HG03558 (cell line): Measurements from ENCODE around the gene NUAK1.

Experiments used
- ATAC-seq: cut with Tn5 transposase; IDR thresholded peaks from one replicate; pipeline ENCODE4 v1.9.1; 2021; ENCODE audit warnings: moderate number of reproducible peaks; ENCODE audit not compliant: unreplicated experiment; ENCODE audit errors: extremely low read depth

Gene NUAK1

GRCh38 chr12:106088811-106089485 is 49.8 kb downstream of the NUAK1 start:
- no peak for ATAC-seq

GRCh38 chr12:106088246-106088808 is 50.4 kb downstream of the NUAK1 start:
- ATAC-seq: no peak

GRCh38 chr12:106086696-106087095 is 52.1 kb downstream of the NUAK1 start:
- no peak for ATAC-seq

- ATAC-seq: no peak
These were observed 53.5 kb downstream of the NUAK1 start for GRCh38 chr12:106085213-106085612.

GRCh38 chr12:106084759-106085158 is 54.0 kb downstream of the NUAK1 start:
- ATAC-seq: no peak

GRCh38 chr12:106084014-106084671 is 54.6 kb downstream of the NUAK1 start:
- no peak for ATAC-seq

- no peak for ATAC-seq
These were observed 56.3 kb downstream of the NUAK1 start for GRCh38 chr12:106082216-106083175.

GRCh38 chr12:106081606-106082005 is 57.1 kb downstream of the NUAK1 start:
- ATAC-seq: no peak

GRCh38 chr12:106080791-106081170 is 58.0 kb downstream of the NUAK1 start:
- no peak for ATAC-seq

- ATAC-seq: no peak
These were observed 58.5 kb downstream of the NUAK1 start for GRCh38 chr12:106080041-106080790.

GRCh38 chr12:106079148-106079738 is 59.5 kb downstream of the NUAK1 start:
- no peak for ATAC-seq

- no peak for ATAC-seq
These were observed 60.3 kb downstream of the NUAK1 start for GRCh38 chr12:106078358-106079010.

- no peak for ATAC-seq
These were observed 63.9 kb downstream of the NUAK1 start for GRCh38 chr12:106074706-106075392.

GRCh38 chr12:106074361-106074705 is 64.4 kb downstream of the NUAK1 start:
- ATAC-seq: no peak

GRCh38 chr12:106073179-106073578 is 65.6 kb downstream of the NUAK1 start:
- ATAC-seq: no peak

GRCh38 chr12:106072751-106073150 is 66.0 kb downstream of the NUAK1 start:
- ATAC-seq: no peak

- no peak for ATAC-seq
These were observed 67.1 kb downstream of the NUAK1 start for GRCh38 chr12:106071686-106072085.

GRCh38 chr12:106070611-106071010 is 68.1 kb downstream of the NUAK1 start:
- ATAC-seq: no peak

GRCh38 chr12:106070147-106070546 is 68.6 kb downstream of the NUAK1 start:
- no peak for ATAC-seq
